ENCODE results near the gene ORMDL1.

The ORMDL1 gene, protein sequence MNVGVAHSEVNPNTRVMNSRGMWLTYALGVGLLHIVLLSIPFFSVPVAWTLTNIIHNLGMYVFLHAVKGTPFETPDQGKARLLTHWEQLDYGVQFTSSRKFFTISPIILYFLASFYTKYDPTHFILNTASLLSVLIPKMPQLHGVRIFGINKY

DNA sequence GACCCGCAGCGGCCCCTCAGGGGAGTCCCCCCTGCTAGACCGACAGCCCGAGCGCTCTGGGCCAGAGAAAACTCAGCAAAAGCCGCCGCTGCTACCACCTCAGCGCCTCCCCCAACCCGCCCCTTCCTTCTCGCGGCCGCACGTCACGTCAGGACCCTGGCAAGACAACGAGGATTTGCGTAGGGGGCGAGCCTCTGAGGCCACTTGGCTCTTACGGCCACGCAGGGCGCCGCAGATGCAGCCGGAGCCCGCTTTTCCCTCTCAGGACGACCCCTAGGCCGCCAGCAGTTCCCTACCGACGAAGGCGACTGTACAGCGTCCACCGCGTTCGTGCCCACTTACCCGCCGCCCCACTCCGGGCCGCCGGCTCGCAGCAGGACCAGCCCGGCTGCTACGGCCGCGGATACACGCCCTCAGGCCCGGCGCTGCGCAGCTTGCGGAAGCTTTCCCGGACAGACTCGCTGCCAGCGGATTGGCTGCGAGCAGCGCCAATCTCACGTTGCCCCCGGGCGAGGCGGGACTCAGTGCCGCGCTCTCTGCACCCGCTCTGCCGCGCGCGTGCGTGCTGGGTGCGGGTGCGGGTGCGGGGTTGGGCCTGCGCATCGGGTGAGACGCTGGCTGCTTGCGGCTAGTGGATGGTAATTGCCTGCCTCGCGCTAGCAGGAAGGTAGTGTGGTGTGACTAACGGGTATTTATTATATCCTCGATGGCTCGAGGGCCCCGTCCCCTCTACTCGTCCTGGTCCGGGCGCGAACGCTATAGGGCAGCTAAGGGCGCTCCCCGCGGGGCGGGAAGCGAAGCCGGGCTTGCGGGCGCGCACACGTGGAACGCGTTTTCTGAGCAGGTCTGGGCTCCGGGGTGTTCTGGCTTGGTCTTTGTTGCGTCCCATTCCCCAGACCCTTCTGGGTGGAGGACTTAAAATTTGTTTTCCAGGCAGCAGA is at the start of gene ORMDL1, which contains the start of gene PMS1:
ORMDL1 (minus strand) TSS at position 413 of the 941 bp plus-strand sequence. CDS start 1,744 bp downstream, outside the sequence.
PMS1 (plus strand) TSS at position 524 of the 941 bp plus-strand sequence. CDS start 7,360 bp downstream, outside the sequence.
- DNase-seq = peak; percentile 97

DNA sequence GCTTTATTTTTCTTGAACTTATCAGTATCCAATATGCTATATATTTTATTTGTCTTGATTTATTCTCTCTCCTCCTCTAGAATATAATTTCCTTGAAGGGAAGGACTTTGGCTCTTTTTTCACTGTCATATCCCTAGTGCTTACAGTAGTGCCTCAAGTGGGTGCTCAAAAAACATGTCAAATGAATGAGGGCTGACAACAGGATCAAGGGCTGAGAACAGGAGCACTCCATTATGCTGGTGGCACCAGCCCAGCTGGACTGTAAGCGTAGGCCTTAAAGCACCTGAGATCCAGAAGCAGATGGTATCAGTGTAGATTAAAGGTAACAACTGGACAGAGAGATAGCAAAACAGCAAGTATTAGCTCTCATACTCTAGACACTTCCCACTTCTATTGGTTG is 46.4 kb upstream of the ORMDL1 start:
- DNase-seq = peak; percentile 20

DNA sequence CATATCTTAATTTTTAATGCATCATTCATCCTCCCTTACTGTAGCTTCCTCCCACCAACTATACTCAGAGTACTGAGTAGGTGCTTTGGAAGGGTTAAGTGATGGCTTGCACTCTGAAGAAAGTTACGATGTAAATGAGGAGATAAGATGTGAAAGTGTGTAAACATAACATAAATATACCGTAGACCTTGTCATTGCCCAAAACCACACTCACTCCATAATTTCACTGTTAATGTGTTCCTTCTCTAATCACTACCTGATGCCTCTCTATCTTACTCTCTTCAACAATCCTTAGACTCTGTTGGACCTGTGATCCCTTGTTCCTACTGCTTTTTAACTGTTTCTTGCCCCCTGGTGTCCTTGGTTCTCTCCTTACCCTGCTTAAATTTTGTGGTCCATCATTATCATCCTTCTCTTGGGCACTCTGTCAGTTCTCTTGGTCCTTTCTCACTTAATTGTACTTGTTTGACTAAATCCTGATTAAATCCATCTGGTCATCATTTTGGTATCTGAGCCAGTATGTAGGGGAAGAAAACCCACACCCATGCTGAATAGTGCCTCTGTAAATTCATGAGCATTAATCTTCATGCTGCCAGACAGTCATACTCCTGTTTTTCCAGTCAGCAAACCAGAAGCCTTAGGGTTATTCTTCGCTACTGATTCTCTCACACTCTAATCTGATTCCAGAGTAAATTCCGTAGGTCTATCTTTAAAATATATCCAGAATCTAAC is 45.1 kb upstream of the ORMDL1 start:
- no peak for DNase-seq

DNA sequence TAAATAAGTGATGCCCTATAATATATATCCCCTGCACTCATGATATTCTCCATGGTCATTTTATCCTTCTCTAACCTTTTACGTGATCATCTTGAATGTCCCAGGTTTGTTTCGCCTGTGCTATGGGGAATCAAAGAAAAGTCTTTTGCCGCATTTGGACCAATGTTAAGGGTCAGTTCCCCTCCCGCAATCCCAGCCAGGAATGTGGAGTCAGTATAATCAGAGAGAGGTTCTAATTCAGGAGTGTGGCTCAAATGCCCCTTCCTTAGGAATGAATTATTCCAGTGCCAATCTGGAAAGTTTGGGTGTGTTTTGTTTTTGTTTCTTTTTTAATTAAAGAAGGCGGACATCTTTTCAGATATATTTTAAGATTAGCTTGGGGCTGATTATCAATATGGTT is 41.9 kb upstream of the ORMDL1 start:
- DNase-seq = no peak

DNA sequence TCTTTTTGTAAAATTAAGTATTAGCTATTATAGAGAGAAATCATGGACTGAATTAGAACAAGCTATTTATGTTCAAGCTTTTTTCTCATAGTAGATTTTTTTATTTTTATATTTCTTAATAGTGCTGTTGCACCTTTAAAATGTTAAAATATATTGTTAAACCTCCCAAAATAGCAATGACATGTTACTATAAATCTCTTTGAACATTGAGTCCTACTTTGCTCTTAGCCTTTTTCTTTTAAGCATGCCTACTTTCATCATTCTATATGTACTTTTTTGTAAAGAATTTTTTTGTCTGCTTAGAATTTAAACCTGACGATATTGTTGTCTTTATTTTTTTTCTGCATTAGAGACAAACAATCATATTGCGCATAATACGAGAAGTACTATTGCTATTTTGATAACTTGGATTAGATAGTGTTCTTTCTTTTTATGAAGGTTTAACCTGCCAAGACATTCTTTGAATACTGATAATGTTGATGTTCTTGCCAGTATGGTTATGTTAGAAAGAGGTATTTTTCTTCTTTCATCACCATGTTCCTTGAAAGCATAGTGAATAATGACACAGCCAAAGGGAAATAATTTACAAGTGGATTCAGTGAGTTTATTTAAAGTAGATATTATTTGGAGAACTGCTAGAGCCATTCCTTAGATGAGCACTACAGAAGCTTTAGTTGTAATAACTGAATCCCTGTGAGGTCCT is 40.7 kb upstream of the ORMDL1 start:
- no peak for DNase-seq

DNA sequence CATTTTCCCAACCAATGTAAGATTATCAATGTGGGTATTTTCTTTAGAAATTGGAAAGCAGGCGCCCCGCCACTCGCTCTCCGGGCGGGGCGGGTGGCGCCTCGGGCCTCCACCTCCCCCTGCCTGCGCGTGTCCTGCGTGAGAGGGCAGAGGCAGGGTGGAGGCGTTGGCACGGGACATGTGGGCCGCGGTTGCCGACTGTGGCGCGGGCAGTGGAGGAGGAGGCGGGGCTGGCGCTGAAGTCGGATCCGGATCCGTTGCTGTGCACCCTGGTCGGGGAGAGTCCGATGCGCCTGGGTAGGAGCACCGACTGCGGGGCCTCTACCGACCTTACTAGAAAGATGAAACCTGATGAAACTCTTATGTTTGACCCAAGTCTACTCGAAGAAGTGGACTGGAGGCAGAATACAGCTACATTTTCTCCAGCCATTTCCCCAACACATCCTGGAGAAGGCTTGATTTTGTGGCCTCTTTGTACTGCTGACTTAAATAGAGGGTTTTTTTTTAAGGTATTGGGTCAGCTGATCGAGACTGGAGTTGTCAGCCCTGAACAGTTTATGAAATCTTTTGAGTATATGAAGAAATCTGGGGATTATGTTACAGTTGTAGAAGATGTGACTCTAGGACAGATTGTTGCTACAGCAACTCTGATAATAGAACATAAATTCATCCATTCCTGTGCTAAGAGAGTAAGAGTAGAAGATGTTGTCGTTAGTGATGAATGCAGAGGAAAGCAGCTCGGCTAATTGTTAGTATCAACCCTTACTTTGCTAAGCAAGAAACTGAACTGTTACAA is 38.0 kb upstream of the ORMDL1 start:
- no peak for DNase-seq

DNA sequence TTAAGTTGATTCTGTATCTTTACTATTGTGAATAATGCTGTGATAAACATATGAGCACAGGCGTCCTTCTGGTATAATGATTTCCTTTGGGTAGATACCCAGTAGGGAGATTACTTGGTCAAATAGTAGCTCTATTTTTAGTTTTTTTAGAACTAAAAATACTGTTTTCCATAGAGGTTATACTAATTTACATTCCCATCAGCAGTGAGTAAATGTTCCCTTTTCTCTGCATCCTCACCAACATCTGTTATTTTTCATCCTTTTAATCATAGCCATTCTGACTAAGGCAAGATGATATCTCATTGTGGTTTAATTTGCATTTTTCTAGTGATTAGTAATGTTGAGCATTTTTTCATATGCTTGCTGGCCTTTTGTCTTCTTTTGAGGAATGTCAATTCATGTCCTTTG is 35.2 kb upstream of the ORMDL1 start:
- no peak for DNase-seq

DNA sequence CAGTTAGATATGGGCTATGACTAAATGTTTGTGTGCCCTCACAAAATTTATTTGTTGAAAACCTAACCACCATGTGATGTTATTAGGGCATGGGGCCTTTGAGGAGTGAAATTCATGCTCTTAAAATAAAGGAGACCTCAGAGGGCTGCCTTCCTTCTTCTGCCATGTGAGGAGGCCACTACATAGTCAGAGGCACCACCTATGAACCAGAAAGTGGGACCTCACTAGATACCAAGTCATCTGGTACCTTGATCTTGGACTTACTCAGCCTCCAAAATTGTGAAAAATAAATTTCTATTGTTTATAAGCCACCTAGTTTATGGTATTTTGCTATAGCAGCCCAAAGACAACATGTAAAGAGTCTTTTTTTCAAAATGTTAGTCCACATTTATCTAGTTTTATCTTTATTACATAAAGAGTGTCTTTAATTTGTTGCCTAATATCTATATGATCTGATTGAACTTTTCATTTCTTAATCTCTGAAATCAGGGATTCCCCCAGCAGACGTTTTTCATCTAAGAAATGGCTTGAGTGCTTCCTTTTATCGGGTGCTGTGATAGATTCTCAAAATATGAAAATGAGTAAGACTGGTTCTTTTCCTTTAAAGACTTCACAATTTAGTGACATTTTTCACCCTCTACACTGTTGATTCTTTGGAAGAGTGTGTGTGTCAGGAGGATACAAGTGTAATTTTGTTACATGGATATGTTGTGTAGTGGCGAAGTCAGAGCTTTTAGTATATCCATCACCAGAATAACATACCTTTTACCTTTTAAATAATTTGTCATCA is 34.3 kb upstream of the ORMDL1 start:
- DNase-seq = no peak

DNA sequence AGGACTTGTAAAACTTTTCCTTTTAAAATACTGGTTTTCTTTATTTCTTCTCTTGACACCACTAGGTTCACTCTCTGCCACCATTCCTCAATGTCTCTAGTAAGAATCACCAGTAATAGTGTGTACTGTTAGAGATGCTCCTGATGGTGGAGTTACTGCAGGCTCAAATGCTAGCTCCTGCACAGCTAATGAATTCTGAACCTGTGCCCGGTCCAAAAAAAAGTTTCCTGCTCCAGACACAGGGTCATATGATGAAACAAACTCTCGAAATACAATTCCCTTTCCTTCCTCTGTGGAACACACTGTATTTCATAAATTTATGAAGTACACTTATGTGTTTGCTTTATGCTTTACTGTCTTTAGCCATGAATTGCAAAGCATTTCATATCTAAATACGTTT is 19.3 kb upstream of the ORMDL1 start:
- no peak for DNase-seq

DNA sequence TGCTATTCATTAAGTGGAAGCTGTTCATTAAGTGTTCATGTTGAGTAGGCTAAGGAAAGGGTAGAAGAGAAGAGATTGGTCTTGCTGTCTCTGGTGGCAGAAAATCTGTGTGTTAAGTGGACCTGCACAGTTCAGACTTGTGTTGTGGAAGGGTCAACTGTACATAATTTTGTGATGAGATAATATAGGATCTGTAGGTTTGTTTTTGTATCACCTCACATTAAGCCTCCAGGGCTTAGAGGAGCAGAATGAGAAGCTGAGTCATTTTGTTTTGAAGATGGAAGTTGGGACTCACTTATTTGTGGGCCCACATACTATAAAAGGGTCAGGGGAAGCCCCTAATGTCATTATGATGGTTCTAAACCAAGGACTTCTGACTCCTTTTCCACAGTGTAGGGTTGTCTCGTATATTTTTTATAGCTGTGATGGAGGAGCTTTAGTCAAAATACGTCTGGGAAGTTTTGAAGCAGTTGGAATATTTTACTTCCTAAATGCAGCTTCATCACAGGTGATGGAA is 18.3 kb upstream of the ORMDL1 start:
- no peak for DNase-seq

DNA sequence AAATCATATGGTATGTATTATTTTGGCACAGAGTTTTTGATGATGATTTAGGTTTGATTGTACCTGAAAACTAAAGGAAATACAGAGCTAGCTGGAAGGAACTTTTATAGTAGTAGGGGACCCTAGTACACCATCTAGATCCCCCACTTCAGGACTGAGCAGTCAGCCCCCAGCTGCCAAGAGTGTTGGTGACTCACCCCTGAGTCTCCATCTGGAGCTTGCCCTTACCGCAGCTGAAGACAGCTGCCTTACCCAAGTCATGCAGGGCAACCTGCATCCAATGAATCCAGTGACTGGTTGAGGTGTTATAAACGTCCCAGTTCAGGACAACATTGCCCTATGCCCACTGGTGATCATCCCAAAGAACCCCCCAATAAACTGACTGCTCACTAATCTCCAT is 15.4 kb upstream of the ORMDL1 start:
- no peak for DNase-seq

DNA sequence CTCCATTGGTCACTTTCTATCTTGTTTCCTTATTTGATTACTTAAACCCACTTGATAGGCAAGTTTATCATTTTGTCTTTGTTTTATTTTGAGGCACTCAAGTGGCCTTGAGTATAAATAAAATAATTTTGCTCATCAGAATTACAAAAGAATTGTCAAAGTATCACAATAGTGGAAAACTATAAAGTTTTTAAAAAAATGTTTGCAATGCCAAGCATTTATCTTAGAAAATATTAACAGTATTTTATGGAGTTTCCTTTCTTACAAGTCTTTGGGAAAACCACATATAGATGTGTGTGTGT is 14.8 kb upstream of the ORMDL1 start:
- DNase-seq = no peak

DNA sequence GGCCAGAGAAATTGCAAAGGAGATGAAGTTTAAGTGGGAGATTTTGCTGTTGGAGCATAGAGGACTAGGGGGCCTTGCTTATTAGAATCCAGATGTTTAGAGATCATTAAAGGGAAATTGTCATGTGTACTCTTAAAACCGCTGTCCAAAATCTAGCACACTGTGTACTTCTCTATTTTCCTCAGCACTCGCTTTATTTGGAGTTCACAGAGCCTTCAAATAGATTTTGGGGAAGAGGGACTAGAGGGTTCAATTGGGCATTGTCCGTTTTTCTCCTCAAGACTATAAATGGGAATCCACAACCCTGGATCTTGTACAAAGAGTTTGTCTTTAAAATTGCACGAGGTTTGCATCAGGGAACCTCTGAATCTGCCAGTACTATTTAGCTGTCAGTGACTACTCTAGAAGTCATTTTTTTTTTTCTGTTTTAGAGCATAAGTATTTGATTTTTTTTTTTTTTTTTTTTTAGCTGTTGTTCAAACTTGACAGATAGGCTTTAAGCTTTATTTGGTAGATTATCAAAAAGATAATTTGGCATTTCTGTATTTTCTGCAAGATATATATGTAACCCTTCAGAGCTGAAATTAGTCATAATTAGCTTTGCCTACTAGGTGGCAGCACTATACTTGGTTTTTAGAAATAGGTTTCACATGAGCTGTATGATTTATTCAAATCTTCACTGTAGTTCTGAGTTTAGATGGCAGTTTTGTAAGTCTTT is 14.3 kb upstream of the ORMDL1 start:
- DNase-seq = peak; percentile 29

DNA sequence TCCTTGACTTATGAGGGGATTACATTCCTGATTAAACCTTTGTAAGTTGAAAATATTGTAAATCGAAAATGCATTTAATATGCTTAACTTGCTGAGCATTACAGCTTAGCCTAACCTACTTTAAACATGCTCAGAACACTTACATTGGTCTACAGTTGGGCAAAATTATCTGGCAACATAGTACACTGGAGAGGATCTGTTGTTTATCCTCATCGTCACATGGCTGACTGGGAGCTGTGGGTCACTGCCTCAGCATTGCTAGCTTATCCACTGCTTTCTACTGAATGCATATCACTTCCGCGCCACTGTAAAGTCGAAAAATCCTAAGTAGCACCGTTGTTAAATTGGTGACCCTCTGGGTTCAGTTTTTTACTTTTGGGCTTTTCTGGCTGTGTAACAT is 13.8 kb upstream of the ORMDL1 start:
- no peak for DNase-seq

DNA sequence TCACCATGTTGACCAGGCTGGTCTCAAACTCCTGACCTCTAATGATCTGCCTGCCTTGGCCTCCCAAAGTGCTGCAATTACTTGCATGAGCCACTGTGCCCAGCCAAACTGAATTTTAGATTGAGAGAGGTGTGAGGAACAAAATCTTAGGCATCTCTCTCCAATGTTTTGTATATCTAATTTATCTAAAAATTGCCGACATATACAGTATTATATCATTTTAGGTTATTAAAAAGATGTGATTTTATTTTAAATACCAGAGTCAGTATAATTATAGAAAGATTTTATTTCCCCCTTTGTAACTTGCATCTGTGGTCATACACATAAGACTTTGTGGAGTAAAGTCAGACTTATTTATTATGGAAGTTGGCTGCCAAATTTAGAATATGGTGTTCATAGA is 10.2 kb upstream of the ORMDL1 start:
- DNase-seq = no peak

DNA sequence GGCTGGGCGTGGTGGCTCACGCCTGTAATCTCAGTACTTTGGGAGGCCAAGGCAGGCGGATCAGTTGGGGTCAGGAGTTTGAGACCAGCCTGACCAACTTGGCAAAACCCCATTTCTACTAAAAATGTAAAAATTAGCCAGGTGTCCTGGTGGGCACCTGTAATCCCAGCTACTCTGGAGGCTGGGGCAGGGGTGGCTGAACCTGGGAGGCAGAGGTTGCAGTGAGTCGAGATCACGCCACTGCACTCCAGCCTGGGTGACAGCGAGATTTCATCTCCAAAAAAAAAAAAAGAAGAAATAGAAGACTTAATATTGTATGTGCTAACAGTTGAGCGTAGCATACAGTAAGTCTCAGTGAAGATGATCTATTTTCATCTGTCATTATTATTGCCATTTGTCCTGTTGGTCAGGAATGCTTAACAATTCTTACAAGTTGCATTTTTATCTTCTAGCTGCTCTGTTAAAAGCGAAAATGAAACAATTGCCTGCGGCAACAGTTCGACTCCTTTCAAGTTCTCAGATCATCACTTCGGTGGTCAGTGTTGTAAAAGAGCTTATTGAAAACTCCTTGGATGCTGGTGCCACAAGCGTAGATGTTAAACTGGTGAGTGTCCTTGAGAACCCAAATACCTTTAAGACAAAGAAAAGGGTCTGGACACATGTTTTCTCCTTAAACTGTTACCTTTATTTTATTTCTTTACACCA is 7.4 kb upstream of the ORMDL1 start:
- DNase-seq = no peak

DNA sequence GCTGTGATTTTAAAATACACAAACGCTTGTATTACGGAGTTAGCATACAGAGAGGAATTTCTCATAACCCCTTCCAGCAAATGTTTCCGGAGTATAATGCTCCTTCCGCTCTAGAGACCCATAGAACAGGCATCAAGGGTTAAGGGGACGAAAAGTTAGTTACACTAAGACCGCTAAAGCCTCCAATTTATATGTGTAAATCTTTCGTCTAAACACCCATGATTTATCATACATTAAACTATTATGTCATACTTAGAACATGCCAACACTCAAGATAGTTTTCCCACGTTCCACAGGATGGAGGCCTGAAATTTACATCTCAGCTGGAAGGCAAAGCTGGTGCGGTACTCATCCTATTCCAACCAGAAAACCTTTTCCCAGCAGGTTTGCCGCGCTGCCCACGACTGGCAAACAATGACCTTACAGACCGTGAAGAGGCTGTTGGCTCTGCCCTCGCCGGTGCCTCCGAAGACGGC is 650 bp downstream of the ORMDL1 start:
- DNase-seq = peak; percentile 63

DNA sequence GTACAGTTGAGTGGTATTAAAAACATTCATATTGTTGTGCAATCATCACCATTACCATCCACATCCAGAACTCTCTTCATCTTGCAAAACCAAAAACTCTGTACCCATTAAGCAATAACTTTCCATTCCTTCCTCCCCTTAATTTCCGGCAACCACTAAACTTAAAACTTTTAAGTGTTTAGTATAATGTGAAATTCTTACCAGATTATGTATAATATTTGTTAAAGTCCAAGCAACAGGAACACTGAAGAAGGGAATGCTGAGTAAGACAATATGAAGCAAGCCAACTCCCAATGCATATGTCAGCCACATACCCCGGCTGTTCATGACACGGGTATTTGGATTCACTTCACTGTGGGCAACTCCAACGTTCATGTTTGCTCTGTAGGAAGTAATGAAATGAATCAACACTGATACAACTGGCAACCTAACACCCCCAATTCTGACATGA is 1.9 kb downstream of the ORMDL1 start:
- no peak for DNase-seq

DNA sequence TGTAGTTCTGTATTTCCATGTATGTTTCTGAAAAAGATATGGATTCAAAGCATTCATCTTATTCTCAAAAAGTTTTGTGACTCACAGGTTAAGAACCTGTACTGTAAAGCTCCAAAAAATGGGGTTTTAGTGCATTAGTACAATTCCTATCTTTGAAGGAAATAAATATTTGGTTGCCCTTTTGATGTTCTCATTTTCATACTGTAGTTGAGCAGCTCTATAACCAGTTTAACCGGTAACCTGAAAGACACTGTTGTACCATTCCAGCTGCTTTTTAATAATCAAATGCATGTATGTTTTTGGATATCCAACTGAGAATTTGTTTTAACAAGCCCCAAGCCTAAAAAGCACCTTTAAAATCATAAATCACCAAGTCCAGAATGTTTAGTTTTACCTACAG is 11.9 kb downstream of the ORMDL1 start:
- no peak for DNase-seq

Data from NCI-H82 (cell line).